ENCODE results near the gene RBM28.

RBM28 gene

GRCh38 chr7:128373606-128374005 is 29.9 kb upstream of the RBM28 start:
- DNase-seq = no peak

- DNase-seq = no peak
Observed at GRCh38 chr7:128370491-128370890, 26.8 kb upstream of the RBM28 start.

GRCh38 chr7:128366986-128367385 is 23.3 kb upstream of the RBM28 start:
- DNase-seq = no peak

GRCh38 chr7:128366300-128366699 is 22.6 kb upstream of the RBM28 start:
- DNase-seq = peak; percentile 17

GRCh38 chr7:128365432-128365831 is 21.7 kb upstream of the RBM28 start:
- no peak for DNase-seq

- no peak for DNase-seq
Observed at GRCh38 chr7:128364166-128364870, 20.6 kb upstream of the RBM28 start.

GRCh38 chr7:128363261-128363721 is 19.6 kb upstream of the RBM28 start:
- DNase-seq = no peak

- no peak for DNase-seq
Observed at GRCh38 chr7:128362670-128363069, 19.0 kb upstream of the RBM28 start.

- peak; percentile 72 for DNase-seq
Observed at GRCh38 chr7:128361411-128362379, 18.0 kb upstream of the RBM28 start, which contains the start of gene PRRT4. TSS of gene PRRT4 (minus strand) at chr7:128361690.

- DNase-seq = no peak
Observed at GRCh38 chr7:128360359-128360678, 16.6 kb upstream of the RBM28 start.

- DNase-seq = no peak
Observed at GRCh38 chr7:128359939-128360338, 16.2 kb upstream of the RBM28 start.

GRCh38 chr7:128359336-128359735 is 15.6 kb upstream of the RBM28 start:
- DNase-seq = no peak

GRCh38 chr7:128358233-128358632 is 14.5 kb upstream of the RBM28 start:
- DNase-seq = no peak

- no peak for DNase-seq
Observed at GRCh38 chr7:128357217-128357613, 13.5 kb upstream of the RBM28 start.

GRCh38 chr7:128356546-128357216 is 13.0 kb upstream of the RBM28 start:
- no peak for DNase-seq

- DNase-seq = no peak
Observed at GRCh38 chr7:128353610-128354009, 9.9 kb upstream of the RBM28 start.

- no peak for DNase-seq
Observed at GRCh38 chr7:128353189-128353588, 9.5 kb upstream of the RBM28 start.

GRCh38 chr7:128352636-128353035 is 8.9 kb upstream of the RBM28 start:
- DNase-seq = no peak

- peak; percentile 95 for DNase-seq
Observed at GRCh38 chr7:128352153-128352537, 8.4 kb upstream of the RBM28 start.

GRCh38 chr7:128351296-128352152 is 7.8 kb upstream of the RBM28 start:
- peak; percentile 67 for DNase-seq

- DNase-seq = no peak
Observed at GRCh38 chr7:128350708-128351295, 7.1 kb upstream of the RBM28 start.

GRCh38 chr7:128349466-128349825 is 5.7 kb upstream of the RBM28 start:
- no peak for DNase-seq
